Uterus (tissue), 4 donors: ENCODE data around the gene COL5A1. TPM values are rescaled to one million over a fixed set of nuclear protein-coding genes. Genes with fewer than 3 reads are reported as not detected.

Experiments used
- DNase-seq, 2 donors: peaks; one replicate each; pipeline ENCODE4 v3.0.0-alpha.2; 2019 to 2020
- H3K27ac ChIP-seq, 2 donors: fragments of 200-600 bp; sonication (generic); 1 replicate in 1 of 2; 2 replicates in 1 of 2; pipeline ENCODE4 v1.5.1; 2016 to 2018
- H3K27me3 ChIP-seq, 2 donors: fragments of 200-600 bp; sonication (generic); one replicate each; pipeline ENCODE4 v1.5.1; 2018 to 2019; ENCODE audit warnings: control low read depth in 1 of 2
- H3K36me3 ChIP-seq, 2 donors: fragments of 200-600 bp; sonication (generic); one replicate each; pipeline ENCODE4 v1.5.1; 2019; ENCODE audit warnings: control low read depth in 1 of 2
- H3K4me1 ChIP-seq, 2 donors: fragments of 200-600 bp; sonication (generic); one replicate each; pipeline ENCODE4 v1.5.1; 2018 to 2019; ENCODE audit warnings: control low read depth in 1 of 2
- H3K4me3 ChIP-seq, 2 donors: fragments of 200-600 bp; sonication (generic); 1 replicate in 1 of 2; 2 replicates in 1 of 2; pipeline ENCODE4 v1.5.1; 2018 to 2019; ENCODE audit warnings: mild to moderate bottlenecking in 1 of 2
- H3K9me3 ChIP-seq, 2 donors: fragments of 200-600 bp; sonication (generic); one replicate each; pipeline ENCODE4 v1.5.1; 2019; ENCODE audit warnings: control low read depth in 1 of 2
- POLR2A ChIP-seq, 2 donors: fragments of 450-650 bp; IDR thresholded peaks; one replicate each; pipeline ENCODE4 v1.6.1; 2016; ENCODE audit warnings: antibody characterized with exemption in 2 of 2, mild to moderate bottlenecking in 1 of 2, moderate library complexity in 1 of 2
- intact Hi-C: fragments of 100-400 bp; cut with DNase I; formaldehyde crosslinking; loops from one replicate; pipeline ENCODE4 v1.15.1; 2023; ENCODE audit warnings: low total_unique reads
- total RNA-seq, 4 donors: library from RNA; depleted of rRNA in 3 of 4; stranded (reverse); fragments of >200 nt in 3 of 4; gene quantifications; one replicate each; pipeline versions ENCODE4 v1.1.0 to v1.2.4, GENCODE V29; 2014 to 2023
- TF ChIP-seq, protein P1 (sequence below), 4 experiments: fragments of 200-600 bp in 2 of 4; fragments of 450-650 bp in 2 of 4; sonication (generic) in 2 of 4; IDR thresholded peaks; one replicate each; pipeline ENCODE4 v1.5.1; 2016 to 2019; ENCODE audit warnings: antibody characterized with exemption in 4 of 4, mild to moderate bottlenecking in 2 of 4, moderate library complexity in 1 of 4
- donor health status: DM: yes; HTN: yes; CAD: no.

Gene COL5A1
- total RNA-seq, 4 donors from 2014 or later = 21.2 to 604 (median 129) TPM

GRCh38 chr9:134677743-134678142 is 36.1 kb downstream of the COL5A1 start:
- H3K36me3 ChIP-seq = no peaks in the 10 kb centered on the region
- no peak for DNase-seq
- H3K9me3 ChIP-seq = no peaks in the 10 kb centered on the region
- no peak overlapping the region for H3K4me3 ChIP-seq
- TF ChIP-seq POLR2A (IDR thresholded peaks at IDR 0.05) = no peak
- TF ChIP-seq, protein P1, sequence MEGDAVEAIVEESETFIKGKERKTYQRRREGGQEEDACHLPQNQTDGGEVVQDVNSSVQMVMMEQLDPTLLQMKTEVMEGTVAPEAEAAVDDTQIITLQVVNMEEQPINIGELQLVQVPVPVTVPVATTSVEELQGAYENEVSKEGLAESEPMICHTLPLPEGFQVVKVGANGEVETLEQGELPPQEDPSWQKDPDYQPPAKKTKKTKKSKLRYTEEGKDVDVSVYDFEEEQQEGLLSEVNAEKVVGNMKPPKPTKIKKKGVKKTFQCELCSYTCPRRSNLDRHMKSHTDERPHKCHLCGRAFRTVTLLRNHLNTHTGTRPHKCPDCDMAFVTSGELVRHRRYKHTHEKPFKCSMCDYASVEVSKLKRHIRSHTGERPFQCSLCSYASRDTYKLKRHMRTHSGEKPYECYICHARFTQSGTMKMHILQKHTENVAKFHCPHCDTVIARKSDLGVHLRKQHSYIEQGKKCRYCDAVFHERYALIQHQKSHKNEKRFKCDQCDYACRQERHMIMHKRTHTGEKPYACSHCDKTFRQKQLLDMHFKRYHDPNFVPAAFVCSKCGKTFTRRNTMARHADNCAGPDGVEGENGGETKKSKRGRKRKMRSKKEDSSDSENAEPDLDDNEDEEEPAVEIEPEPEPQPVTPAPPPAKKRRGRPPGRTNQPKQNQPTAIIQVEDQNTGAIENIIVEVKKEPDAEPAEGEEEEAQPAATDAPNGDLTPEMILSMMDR (IDR thresholded peaks at IDR 0.05) = no peak
- intact Hi-C loops = no loop called here
- H3K27me3 ChIP-seq = no peaks in the 10 kb centered on the region
- H3K27ac ChIP-seq = no peak overlapping the region
- peaks cover 0 to 22% of the 10 kb centered on the region in 2 donors for H3K4me1 ChIP-seq

DNA sequence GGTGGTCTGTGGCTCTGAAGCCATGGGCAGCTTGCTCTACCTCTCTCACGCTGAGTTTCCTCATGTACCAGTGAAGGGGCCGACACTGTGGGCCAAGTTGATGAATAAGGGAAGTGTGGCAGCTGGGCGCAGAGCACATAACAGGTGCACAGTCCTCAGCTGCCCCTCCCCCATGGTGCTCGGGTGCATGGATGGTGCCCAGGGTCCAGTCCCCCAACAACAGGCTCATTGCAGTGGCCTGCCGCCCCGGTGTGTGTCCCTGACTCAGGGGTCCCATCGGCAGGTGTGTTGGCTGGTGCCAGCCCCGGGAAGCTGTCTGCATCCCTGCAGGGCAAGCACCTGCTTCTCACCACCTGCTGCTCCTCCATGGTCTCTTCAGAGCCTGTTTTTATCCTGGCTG is 36.6 kb downstream of the COL5A1 start:
- H3K27me3 ChIP-seq = no peaks in the 10 kb centered on the region
- H3K36me3 ChIP-seq = no peaks in the 10 kb centered on the region
- H3K9me3 ChIP-seq = no peaks in the 10 kb centered on the region
- peak overlapping the region; percentile 17 for H3K27ac ChIP-seq
- no peak overlapping the region for H3K4me3 ChIP-seq
- intact Hi-C loops = no loop called here
- H3K4me1 ChIP-seq = peaks cover 0 to 22% of the 10 kb centered on the region in 2 donors
- no peak for DNase-seq
- no peak for TF ChIP-seq POLR2A (IDR thresholded peaks at IDR 0.05)
- TF ChIP-seq, protein P1 (IDR thresholded peaks at IDR 0.05) = no peak

DNA sequence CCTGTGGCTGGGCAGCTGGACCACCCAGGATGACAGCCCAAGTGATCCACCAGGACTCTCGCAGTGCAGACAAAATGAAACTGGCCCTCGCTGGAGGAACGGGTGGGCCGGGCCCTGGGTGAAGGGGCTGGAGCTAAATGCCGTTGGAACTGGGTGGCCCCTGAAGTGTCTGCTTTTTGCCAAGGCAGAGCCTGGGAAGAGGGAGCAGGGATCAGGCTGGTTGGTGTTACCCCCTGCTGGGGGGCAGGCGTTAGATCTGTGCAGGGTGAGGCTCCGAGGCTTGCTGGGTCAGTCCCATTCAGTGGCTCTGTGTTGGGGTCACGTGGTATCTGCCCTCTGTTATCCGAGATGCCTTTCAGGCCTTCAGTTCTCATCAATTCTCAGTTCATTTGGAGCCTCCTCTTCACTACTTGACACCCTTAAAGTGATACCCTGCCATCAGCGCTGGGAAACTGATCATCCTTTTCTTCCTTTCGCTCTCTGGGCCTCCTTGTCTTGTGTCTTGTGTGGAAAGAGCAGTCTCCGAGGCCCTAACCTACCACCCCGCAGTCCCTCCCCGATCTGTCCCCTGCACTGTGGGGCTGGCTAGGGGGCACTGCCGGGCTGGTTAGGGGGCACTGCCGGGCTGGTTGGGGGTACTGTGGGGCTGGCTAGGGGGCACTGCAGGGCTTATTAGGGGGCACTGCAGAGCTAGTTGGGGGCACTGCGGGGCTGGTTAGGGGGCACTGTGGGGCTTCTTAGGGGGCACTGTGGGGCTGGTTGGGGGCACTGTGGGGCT is 37.3 kb downstream of the COL5A1 start:
- intact Hi-C loops = no loop called here
- no peaks in the 10 kb centered on the region for H3K27me3 ChIP-seq
- H3K9me3 ChIP-seq = no peaks in the 10 kb centered on the region
- H3K4me3 ChIP-seq = no peak overlapping the region
- H3K27ac ChIP-seq = peak overlapping the region; percentile 17
- TF ChIP-seq POLR2A (IDR thresholded peaks at IDR 0.05) = no peak
- TF ChIP-seq, protein P1 (IDR thresholded peaks at IDR 0.05) = no peak
- no peak for DNase-seq
- no peaks in the 10 kb centered on the region for H3K36me3 ChIP-seq
- peaks cover 0 to 22% of the 10 kb centered on the region in 2 donors for H3K4me1 ChIP-seq

- DNase-seq = no peak
- no peak overlapping the region for H3K27ac ChIP-seq
- TF ChIP-seq POLR2A (IDR thresholded peaks at IDR 0.05) = no peak
- TF ChIP-seq, protein P1 (IDR thresholded peaks at IDR 0.05) = no peak
- no peaks in the 10 kb centered on the region for H3K36me3 ChIP-seq
- intact Hi-C loops = no loop called here
- H3K4me1 ChIP-seq = peaks cover 0 to 22% of the 10 kb centered on the region in 2 donors
- no peaks in the 10 kb centered on the region for H3K9me3 ChIP-seq
- no peaks in the 10 kb centered on the region for H3K27me3 ChIP-seq
- H3K4me3 ChIP-seq = no peak overlapping the region
These were observed 38.2 kb downstream of the COL5A1 start for GRCh38 chr9:134679616-134680392.
